ENCODE data around the gene KCNJ6. TPM values are rescaled to one million over a fixed set of nuclear protein-coding genes. Genes with fewer than 3 reads are reported as not detected.

KCNJ6 gene
- total RNA-seq = under 0.01 and 0.36 TPM in 2 replicates

GRCh38 chr21:37916310-37917051, at the start of gene KCNJ6:
TSS of gene KCNJ6 (minus strand) at chr21:37916457. CDS start at chr21:37840682, 75,775 bp downstream.
- no peaks in the 10 kb centered on the region for H3K79me2 ChIP-seq (ENCODE audit: insufficient read depth, low read length)
- H3K4me2 ChIP-seq (ENCODE audit: insufficient read depth, low read length) = peak within 1 kb of the TSS; percentile 59
- peak within 1 kb of the TSS; percentile 49 for H3K4me3 ChIP-seq (ENCODE audit: insufficient read depth, low read length)
- TF ChIP-seq CTCF (IDR thresholded peaks at IDR 0.05; ENCODE audit: extremely low read depth, low read depth, low read length) = peak; percentile 61
- no peak within 1 kb of the TSS for H3K27ac ChIP-seq (ENCODE audit: low read depth, low read length)
- peaks cover 75% of the 10 kb centered on the region for H3K27me3 ChIP-seq (ENCODE audit: insufficient read depth, low read length)
- H3K9me3 ChIP-seq (ENCODE audit: low read depth, low read length) = no peaks in the 10 kb centered on the region
- peak; percentile 93 for DNase-seq (ENCODE audit: insufficient read length, low spot score, missing footprints)
- H3K36me3 ChIP-seq (ENCODE audit: insufficient read depth, low read length) = no peaks in the 10 kb centered on the region
- H4K20me1 ChIP-seq (ENCODE audit: insufficient read depth, low read length) = no peaks in the 10 kb centered on the region
- H3K4me1 ChIP-seq (ENCODE audit: insufficient read depth, low read length) = peaks cover 3% of the 10 kb centered on the region
- no peak within 1 kb of the TSS for H2AFZ ChIP-seq (ENCODE audit: low read length)

GRCh38 chr21:37965088-37965805, 49.0 kb upstream of the KCNJ6 start:
- no peaks in the 10 kb centered on the region for H3K4me1 ChIP-seq (ENCODE audit: insufficient read depth, low read length)
- H3K27ac ChIP-seq (ENCODE audit: low read depth, low read length) = no peak overlapping the region
- no peak overlapping the region for H2AFZ ChIP-seq (ENCODE audit: low read length)
- peaks cover 23% of the 10 kb centered on the region for H3K27me3 ChIP-seq (ENCODE audit: insufficient read depth, low read length)
- H3K9me3 ChIP-seq (ENCODE audit: low read depth, low read length) = no peaks in the 10 kb centered on the region
- no peaks in the 10 kb centered on the region for H3K79me2 ChIP-seq (ENCODE audit: insufficient read depth, low read length)
- no peak overlapping the region for H3K4me2 ChIP-seq (ENCODE audit: insufficient read depth, low read length)
- no peak overlapping the region for H3K4me3 ChIP-seq (ENCODE audit: insufficient read depth, low read length)
- no peak for TF ChIP-seq CTCF (IDR thresholded peaks at IDR 0.05; ENCODE audit: extremely low read depth, low read depth, low read length)
- H4K20me1 ChIP-seq (ENCODE audit: insufficient read depth, low read length) = no peaks in the 10 kb centered on the region
- DNase-seq (ENCODE audit: insufficient read length, low spot score, missing footprints) = no peak
- H3K36me3 ChIP-seq (ENCODE audit: insufficient read depth, low read length) = no peaks in the 10 kb centered on the region

- peaks cover 27% of the 10 kb centered on the region for H3K27me3 ChIP-seq (ENCODE audit: insufficient read depth, low read length)
- TF ChIP-seq CTCF (IDR thresholded peaks at IDR 0.05; ENCODE audit: extremely low read depth, low read depth, low read length) = no peak
Measured at GRCh38 chr21:37958537-37958936, 42.3 kb upstream of the KCNJ6 start.

GRCh38 chr21:37956772-37957171, 40.5 kb upstream of the KCNJ6 start:
- no peaks in the 10 kb centered on the region for H3K36me3 ChIP-seq (ENCODE audit: insufficient read depth, low read length)
- H4K20me1 ChIP-seq (ENCODE audit: insufficient read depth, low read length) = no peaks in the 10 kb centered on the region
- no peaks in the 10 kb centered on the region for H3K79me2 ChIP-seq (ENCODE audit: insufficient read depth, low read length)
- DNase-seq (ENCODE audit: insufficient read length, low spot score, missing footprints) = no peak
- H3K4me3 ChIP-seq (ENCODE audit: insufficient read depth, low read length) = no peak overlapping the region
- no peak overlapping the region for H3K4me2 ChIP-seq (ENCODE audit: insufficient read depth, low read length)
- no peak overlapping the region for H2AFZ ChIP-seq (ENCODE audit: low read length)
- no peak for TF ChIP-seq CTCF (IDR thresholded peaks at IDR 0.05; ENCODE audit: extremely low read depth, low read depth, low read length)
- no peaks in the 10 kb centered on the region for H3K9me3 ChIP-seq (ENCODE audit: low read depth, low read length)
- H3K4me1 ChIP-seq (ENCODE audit: insufficient read depth, low read length) = no peaks in the 10 kb centered on the region
- H3K27ac ChIP-seq (ENCODE audit: low read depth, low read length) = no peak overlapping the region
- peaks cover 28% of the 10 kb centered on the region for H3K27me3 ChIP-seq (ENCODE audit: insufficient read depth, low read length)

More at GRCh38 chr21:37958537-37958936, 42.3 kb upstream of the KCNJ6 start:
- DNase-seq (ENCODE audit: insufficient read length, low spot score, missing footprints) = no peak
- Histone ChIP-seq H3K4me2 (ENCODE audit: insufficient read depth, low read length) (no peak overlapping the region), H3K79me2 (ENCODE audit: insufficient read depth, low read length) (no peaks in the 10 kb centered on the region), H3K36me3 (ENCODE audit: insufficient read depth, low read length) (no peaks in the 10 kb centered on the region), H3K4me1 (ENCODE audit: insufficient read depth, low read length) (no peaks in the 10 kb centered on the region), H4K20me1 (ENCODE audit: insufficient read depth, low read length) (no peaks in the 10 kb centered on the region), H2AFZ (ENCODE audit: low read length) (no peak overlapping the region), H3K4me3 (ENCODE audit: insufficient read depth, low read length) (no peak overlapping the region), H3K9me3 (ENCODE audit: low read depth, low read length) (no peaks in the 10 kb centered on the region), H3K27ac (ENCODE audit: low read depth, low read length) (no peak overlapping the region)
